SU-DHL-6 (cell line): Measurements from ENCODE around the gene INPP5E.

Experiments
- H2AFZ ChIP-seq: fragments of 200-600 bp; sonication (generic); 2 replicates; pipeline ENCODE4 v1.6.1; 2014; ENCODE audit warnings: low read depth, mild to moderate bottlenecking, moderate library complexity, mixed read lengths, antibody characterized with exemption, low read length; ENCODE audit not compliant: severe bottlenecking
- H3F3A ChIP-seq: fragments of 200-600 bp; shearing (Covaris generic); 2 replicates; pipeline ENCODE4 v1.6.0; 2016; ENCODE audit warnings: antibody characterized with exemption, mild to moderate bottlenecking; ENCODE audit not compliant: insufficient read depth
- H3K27ac ChIP-seq: fragments of 200-600 bp; sonication (generic); 2 replicates; pipeline ENCODE4 v1.5.1; 2016; ENCODE audit warnings: low read depth, mild to moderate bottlenecking, low read length, moderate library complexity, mixed read lengths
- H3K27me3 ChIP-seq: fragments of 200-600 bp; sonication (generic), shearing (Covaris generic); 2 replicates; pipeline ENCODE4 v1.6.0; 2014; ENCODE audit warnings: mild to moderate bottlenecking, low read length
- H3K36me3 ChIP-seq: fragments of 200-600 bp; sonication (generic); 2 replicates; pipeline ENCODE4 v1.6.1; 2014; ENCODE audit warnings: mild to moderate bottlenecking, low read length, mixed read lengths
- H3K4me2 ChIP-seq: fragments of 300-600, 200-600 bp; shearing (Covaris generic), sonication (generic); 2 replicates; pipeline ENCODE4 v1.6.0; 2014; ENCODE audit warnings: low read length, low read depth, mild to moderate bottlenecking; ENCODE audit not compliant: poor library complexity, severe bottlenecking
- H3K4me3 ChIP-seq: fragments of 200-600 bp; sonication (generic); 2 replicates; pipeline ENCODE4 v1.5.1; 2014; ENCODE audit warnings: antibody characterized with exemption, low read length, mild to moderate bottlenecking, mixed read lengths; ENCODE audit not compliant: insufficient read depth, poor library complexity, severe bottlenecking
- H3K79me2 ChIP-seq: fragments of 200-600 bp; sonication (generic); 2 replicates; pipeline ENCODE4 v1.6.1; 2014; ENCODE audit warnings: mild to moderate bottlenecking, low read length, moderate library complexity; ENCODE audit not compliant: insufficient read depth
- H3K9ac ChIP-seq: fragments of 200-600 bp; sonication (generic); 2 replicates; pipeline ENCODE4 v1.7.0; 2014; ENCODE audit warnings: mild to moderate bottlenecking, low read length
- H3K9me2 ChIP-seq: fragments of 200-600 bp; sonication (generic); replicated peaks from 2 replicates; pipeline ENCODE4 v1.6.1; 2014; ENCODE audit warnings: low read length; ENCODE audit not compliant: insufficient read depth
- H3K9me3 ChIP-seq: fragments of 200-600 bp; sonication (generic); 2 replicates; pipeline ENCODE4 v1.6.1; 2014; ENCODE audit warnings: low read length, mixed read lengths; ENCODE audit not compliant: insufficient read depth
- H4K20me1 ChIP-seq: fragments of 200-600 bp; sonication (generic); 2 replicates; pipeline ENCODE4 v1.6.1; 2014; ENCODE audit warnings: low read depth, mild to moderate bottlenecking, antibody characterized with exemption, low read length, moderate library complexity, mixed read lengths
- EZH2phosphoT487 ChIP-seq: fragments of 200-600 bp; sonication (generic), shearing (Covaris generic); conservative IDR thresholded peaks from 2 replicates; pipeline ENCODE4 v1.6.1; 2018; ENCODE audit warnings: mild to moderate bottlenecking, antibody characterized with exemption, low read length, moderate library complexity, mixed read lengths
- TF ChIP-seq, protein P1 (sequence below): fragments of 200-600 bp; sonication (generic); IDR thresholded peaks from one replicate; pipeline ENCODE4 v1.5.1; 2017; ENCODE audit warnings: antibody characterized with exemption, mild to moderate bottlenecking, low read length, moderate library complexity; ENCODE audit not compliant: insufficient read depth, poor library complexity, severe bottlenecking

Gene INPP5E

DNA sequence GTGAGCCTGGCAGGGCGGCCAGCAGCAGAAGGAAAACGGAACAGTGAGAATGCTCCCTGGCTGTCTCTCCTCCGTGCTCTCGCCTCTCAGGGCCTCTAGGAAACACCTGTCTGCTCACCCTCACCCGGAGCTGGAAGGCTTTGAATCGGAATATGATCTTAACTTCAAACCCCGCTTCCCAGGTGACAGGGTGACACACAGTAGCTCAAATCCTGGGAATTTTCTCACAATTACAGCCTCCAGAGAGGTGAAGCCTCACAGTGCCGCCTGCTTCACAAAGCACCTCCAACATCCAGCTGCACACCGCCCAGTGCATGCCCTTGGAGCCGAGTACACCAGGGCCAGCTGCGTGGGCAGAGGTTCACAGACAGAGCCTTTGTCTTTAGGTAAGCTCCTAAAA lies 30.7 kb upstream of the INPP5E start:
- no peaks in the 10 kb centered on the region; the same call in 1 of the 2 replicates for H3K36me3 ChIP-seq
- no peaks in the 10 kb centered on the region for H3K27me3 ChIP-seq
- no peaks in the 10 kb centered on the region for H3K9me3 ChIP-seq
- H3K9ac ChIP-seq = no peak overlapping the region
- TF ChIP-seq, protein P1, sequence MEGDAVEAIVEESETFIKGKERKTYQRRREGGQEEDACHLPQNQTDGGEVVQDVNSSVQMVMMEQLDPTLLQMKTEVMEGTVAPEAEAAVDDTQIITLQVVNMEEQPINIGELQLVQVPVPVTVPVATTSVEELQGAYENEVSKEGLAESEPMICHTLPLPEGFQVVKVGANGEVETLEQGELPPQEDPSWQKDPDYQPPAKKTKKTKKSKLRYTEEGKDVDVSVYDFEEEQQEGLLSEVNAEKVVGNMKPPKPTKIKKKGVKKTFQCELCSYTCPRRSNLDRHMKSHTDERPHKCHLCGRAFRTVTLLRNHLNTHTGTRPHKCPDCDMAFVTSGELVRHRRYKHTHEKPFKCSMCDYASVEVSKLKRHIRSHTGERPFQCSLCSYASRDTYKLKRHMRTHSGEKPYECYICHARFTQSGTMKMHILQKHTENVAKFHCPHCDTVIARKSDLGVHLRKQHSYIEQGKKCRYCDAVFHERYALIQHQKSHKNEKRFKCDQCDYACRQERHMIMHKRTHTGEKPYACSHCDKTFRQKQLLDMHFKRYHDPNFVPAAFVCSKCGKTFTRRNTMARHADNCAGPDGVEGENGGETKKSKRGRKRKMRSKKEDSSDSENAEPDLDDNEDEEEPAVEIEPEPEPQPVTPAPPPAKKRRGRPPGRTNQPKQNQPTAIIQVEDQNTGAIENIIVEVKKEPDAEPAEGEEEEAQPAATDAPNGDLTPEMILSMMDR = no peak
- TF ChIP-seq EZH2phosphoT487 = no peak
- H3K27ac ChIP-seq = no peak overlapping the region
- no peaks in the 10 kb centered on the region for H3F3A ChIP-seq
- no peaks in the 10 kb centered on the region for H4K20me1 ChIP-seq
- H3K4me3 ChIP-seq = no peak overlapping the region
- no peak overlapping the region for H3K4me2 ChIP-seq
- no peak overlapping the region for H2AFZ ChIP-seq
- H3K9me2 ChIP-seq = no peaks in the 10 kb centered on the region
- peaks cover 9% of the 10 kb centered on the region; the same call in 1 of the 2 replicates for H3K79me2 ChIP-seq

- Histone ChIP-seq H3K27ac (no peak overlapping the region), H3K9me3 (no peaks in the 10 kb centered on the region), H3K9me2 (no peaks in the 10 kb centered on the region), H3K4me3 (no peak overlapping the region), H3K4me2 (no peak overlapping the region), H3K79me2 (peaks cover 8% of the 10 kb centered on the region; the same call in 1 of the 2 replicates), H3K9ac (no peak overlapping the region), H3K36me3 (no peaks in the 10 kb centered on the region; the same call in 1 of the 2 replicates), H3F3A (no peaks in the 10 kb centered on the region), H2AFZ (no peak overlapping the region), H3K27me3 (no peaks in the 10 kb centered on the region), H4K20me1 (no peaks in the 10 kb centered on the region)
- TF ChIP-seq, protein P1 = no peak
- TF ChIP-seq EZH2phosphoT487 = no peak
Observed at GRCh38 chr9:136467766-136468165, 28.1 kb upstream of the INPP5E start.

GRCh38 chr9:136466155-136466541 lies 26.5 kb upstream of the INPP5E start:
- Histone ChIP-seq H2AFZ (no peak overlapping the region), H3K9me2 (no peaks in the 10 kb centered on the region), H3K79me2 (no peaks in the 10 kb centered on the region; the same call in 1 of the 2 replicates), H3K9ac (no peak overlapping the region), H3F3A (no peaks in the 10 kb centered on the region), H3K27ac (no peak overlapping the region), H3K27me3 (no peaks in the 10 kb centered on the region), H3K4me3 (no peak overlapping the region), H3K4me2 (no peak overlapping the region), H3K9me3 (no peaks in the 10 kb centered on the region), H3K36me3 (peaks cover 3% of the 10 kb centered on the region; the same call in 1 of the 2 replicates), H4K20me1 (no peaks in the 10 kb centered on the region)
- TF ChIP-seq, protein P1 = no peak
- TF ChIP-seq EZH2phosphoT487 = no peak
